Measurements from ENCODE around the gene TECTB.

DNA sequence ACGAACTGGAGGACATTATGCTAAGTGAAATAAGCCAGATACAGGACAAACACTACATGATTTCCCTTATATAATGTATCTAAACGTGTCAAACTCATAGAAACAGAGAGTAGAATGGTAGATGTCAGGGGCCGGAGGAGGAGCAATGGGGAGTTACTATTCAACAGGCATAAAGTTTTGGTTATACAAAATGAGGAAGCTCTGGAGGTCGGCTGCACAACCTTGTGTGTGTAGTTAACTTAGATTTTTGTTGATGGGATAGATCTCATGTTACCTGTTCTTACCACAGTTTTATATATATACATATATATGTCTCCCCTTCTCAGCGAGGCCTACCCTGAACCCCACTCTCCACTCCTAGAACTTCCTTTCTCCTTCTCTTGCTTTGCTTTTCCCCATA lies 22.4 kb upstream of the TECTB start:
- TF ChIP-seq, protein P1, sequence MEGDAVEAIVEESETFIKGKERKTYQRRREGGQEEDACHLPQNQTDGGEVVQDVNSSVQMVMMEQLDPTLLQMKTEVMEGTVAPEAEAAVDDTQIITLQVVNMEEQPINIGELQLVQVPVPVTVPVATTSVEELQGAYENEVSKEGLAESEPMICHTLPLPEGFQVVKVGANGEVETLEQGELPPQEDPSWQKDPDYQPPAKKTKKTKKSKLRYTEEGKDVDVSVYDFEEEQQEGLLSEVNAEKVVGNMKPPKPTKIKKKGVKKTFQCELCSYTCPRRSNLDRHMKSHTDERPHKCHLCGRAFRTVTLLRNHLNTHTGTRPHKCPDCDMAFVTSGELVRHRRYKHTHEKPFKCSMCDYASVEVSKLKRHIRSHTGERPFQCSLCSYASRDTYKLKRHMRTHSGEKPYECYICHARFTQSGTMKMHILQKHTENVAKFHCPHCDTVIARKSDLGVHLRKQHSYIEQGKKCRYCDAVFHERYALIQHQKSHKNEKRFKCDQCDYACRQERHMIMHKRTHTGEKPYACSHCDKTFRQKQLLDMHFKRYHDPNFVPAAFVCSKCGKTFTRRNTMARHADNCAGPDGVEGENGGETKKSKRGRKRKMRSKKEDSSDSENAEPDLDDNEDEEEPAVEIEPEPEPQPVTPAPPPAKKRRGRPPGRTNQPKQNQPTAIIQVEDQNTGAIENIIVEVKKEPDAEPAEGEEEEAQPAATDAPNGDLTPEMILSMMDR (IDR thresholded peaks at IDR 0.05 in 4 of 5, conservative IDR thresholded peaks at IDR 0.05 in 1 of 5): no peak
- no peak for TF ChIP-seq POLR2A (IDR thresholded peaks at IDR 0.05)
